Stimulated activated memory B cell treated with anti-CD40 and anti-IgM and Interleukin-4, amounts not matched to agents 10 μg/mL and 1 μg/mL and 100 μg/mL, for 72 hours (primary cell): ENCODE measurements around the gene ZDHHC15.
"Not testable (repeated sequence)": the region's sequence is repeated elsewhere in the genome, so short reads cannot be mapped to it uniquely, and the experiment has no call there.

ENCODE experiments used
- ATAC-seq: fragments of 150-1000 bp; cut with Tn5 transposase; 2 replicates; pipeline ENCODE4 v1.10.0; 2021
- H3K27ac Mint-ChIP-seq: one replicate; pipeline ENCODE4 v1.8.0; 2022; ENCODE audit warnings: mild to moderate bottlenecking, mixed read lengths
- H3K27me3 Mint-ChIP-seq: one replicate; pipeline ENCODE4 v1.8.0; 2022; ENCODE audit warnings: mixed read lengths
- H3K36me3 Mint-ChIP-seq: one replicate; pipeline ENCODE4 v1.8.0; 2022; ENCODE audit warnings: mixed read lengths
- H3K4me1 Mint-ChIP-seq: one replicate; pipeline ENCODE4 v1.8.0; 2022; ENCODE audit warnings: mixed read lengths
- H3K4me3 Mint-ChIP-seq: one replicate; pipeline ENCODE4 v1.8.0; 2022; ENCODE audit warnings: mild to moderate bottlenecking, moderate library complexity, mixed read lengths
- H3K9me3 Mint-ChIP-seq: one replicate; pipeline ENCODE4 v1.8.0; 2022; ENCODE audit warnings: mixed read lengths

ZDHHC15 gene

GRCh38 chrX:75337525-75337924 lies 185.3 kb downstream of the ZDHHC15 start:
- Mint-ChIP-seq H3K4me1 (no peaks in the 10 kb centered on the region), H3K27me3 (no peaks in the 10 kb centered on the region), H3K27ac (no peak overlapping the region), H3K36me3 (peaks cover 26% of the 10 kb centered on the region), H3K9me3 (peaks cover 2% of the 10 kb centered on the region), H3K4me3 (no peak overlapping the region)
- no peak for ATAC-seq

GRCh38 chrX:75335127-75335458 lies 187.7 kb downstream of the ZDHHC15 start:
- Mint-ChIP-seq H3K9me3 (peaks cover 5% of the 10 kb centered on the region), H3K36me3 (peaks cover 47% of the 10 kb centered on the region), H3K27me3 (no peaks in the 10 kb centered on the region), H3K4me1 (no peaks in the 10 kb centered on the region), H3K27ac (no peak overlapping the region), H3K4me3 (no peak overlapping the region)
- ATAC-seq = no peak

GRCh38 chrX:75334407-75335126 lies 188.3 kb downstream of the ZDHHC15 start:
- H3K4me1 Mint-ChIP-seq, H3K9me3 Mint-ChIP-seq, H3K27me3 Mint-ChIP-seq, H3K4me3 Mint-ChIP-seq, ATAC-seq, H3K27ac Mint-ChIP-seq: not testable (repeated sequence)
- peaks cover 51% of the 10 kb centered on the region for H3K36me3 Mint-ChIP-seq

GRCh38 chrX:75327607-75328006 lies 195.2 kb downstream of the ZDHHC15 start:
- Mint-ChIP-seq H3K9me3 (peaks cover 8% of the 10 kb centered on the region), H3K27ac (no peak overlapping the region), H3K4me3 (no peak overlapping the region), H3K27me3 (no peaks in the 10 kb centered on the region), H3K36me3 (peaks cover 68% of the 10 kb centered on the region), H3K4me1 (no peaks in the 10 kb centered on the region)
- no peak for ATAC-seq
